Immature natural killer cell (primary cell): ENCODE measurements around the gene DDHD1. TPM values are rescaled to one million over a fixed set of nuclear protein-coding genes. Genes with fewer than 3 reads are reported as not detected.
A peak's percentile ranks its signal among the peaks of the same experiment; 100 is the strongest.
"Not testable (repeated sequence)": the region's sequence is repeated elsewhere in the genome, so short reads cannot be mapped to it uniquely, and the experiment has no call there.

ENCODE experiments used
- DNase-seq, 3 donors: peaks; one replicate each; pipeline ENCODE4 v3.0.0; 2022; ENCODE audit warnings: mixed read lengths in 1 of 3
- H3K27ac Mint-ChIP-seq, 6 donors: one replicate each; pipeline ENCODE4 v1.8.0; 2020; ENCODE audit warnings: mixed read lengths in 6 of 6, mild to moderate bottlenecking in 5 of 6, inconsistent platforms in 4 of 6, moderate library complexity in 3 of 6
- H3K27me3 Mint-ChIP-seq, 3 donors: one replicate each; pipeline ENCODE4 v1.8.0; 2020 to 2021; ENCODE audit warnings: low read depth in 3 of 3, mild to moderate bottlenecking in 3 of 3, mixed read lengths in 3 of 3, moderate library complexity in 3 of 3, inconsistent platforms in 1 of 3
- H3K36me3 Mint-ChIP-seq, 3 donors: one replicate each; pipeline ENCODE4 v1.8.0; 2020; ENCODE audit warnings: mixed read lengths in 3 of 3, inconsistent platforms in 2 of 3, mild to moderate bottlenecking in 2 of 3
- H3K4me1 Mint-ChIP-seq, 2 donors: one replicate each; pipeline ENCODE4 v1.8.0; 2020; ENCODE audit warnings: inconsistent platforms in 2 of 2, mild to moderate bottlenecking in 2 of 2, mixed read lengths in 2 of 2, moderate library complexity in 1 of 2
- H3K4me3 Mint-ChIP-seq, 5 donors: one replicate each; pipeline ENCODE4 v1.8.0; 2020; ENCODE audit warnings: mild to moderate bottlenecking in 5 of 5, mixed read lengths in 5 of 5, inconsistent platforms in 3 of 5, moderate library complexity in 3 of 5
- H3K9me3 Mint-ChIP-seq, 6 donors: one replicate each; pipeline ENCODE4 v1.8.0; 2020; ENCODE audit warnings: mild to moderate bottlenecking in 6 of 6, mixed read lengths in 6 of 6, inconsistent platforms in 4 of 6, moderate library complexity in 3 of 6
- polyA plus RNA-seq, 3 donors: library from polyadenylated mRNA; unstranded; fragments of 300-500 nt; fragmentation: Illumina TruSeq; gene quantifications; one replicate each; pipeline ENCODE4 v1.2.3, GENCODE V29; 2021

DDHD1 gene
- polyA plus RNA-seq, 3 donors from 2014 or later: 4.3 to 10.2 (median 4.5) TPM

DNA sequence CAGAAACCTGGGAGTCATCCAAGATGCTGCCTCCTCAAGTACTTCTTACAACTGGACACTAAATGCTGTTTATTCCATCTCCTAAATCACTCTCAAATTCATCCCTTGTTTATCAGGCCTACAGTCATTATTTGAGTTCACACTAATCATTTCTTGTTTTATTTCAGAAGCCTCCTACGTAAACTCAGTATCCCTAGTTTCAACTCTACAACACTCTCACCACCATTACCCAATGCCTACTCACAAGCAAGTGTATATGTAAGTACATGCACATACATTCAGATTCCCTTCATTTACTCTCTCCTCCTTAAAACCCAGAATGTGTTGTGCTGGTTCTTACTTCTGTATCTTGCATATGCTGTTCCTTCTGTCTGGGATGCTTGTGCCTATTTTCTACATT, 43.0 kb downstream of the DDHD1 start:
- no peak for DNase-seq
- Mint-ChIP-seq H3K36me3 (no peaks in the 10 kb centered on the region), H3K4me1 (peaks cover 27% of the 10 kb centered on the region in 2 donors), H3K27me3 (no peaks in the 10 kb centered on the region), H3K4me3 (no peak overlapping the region), H3K9me3 (peaks cover 0 to 3% (median 0%) of the 10 kb centered on the region in 6 donors), H3K27ac (no peak overlapping the region)

DNA sequence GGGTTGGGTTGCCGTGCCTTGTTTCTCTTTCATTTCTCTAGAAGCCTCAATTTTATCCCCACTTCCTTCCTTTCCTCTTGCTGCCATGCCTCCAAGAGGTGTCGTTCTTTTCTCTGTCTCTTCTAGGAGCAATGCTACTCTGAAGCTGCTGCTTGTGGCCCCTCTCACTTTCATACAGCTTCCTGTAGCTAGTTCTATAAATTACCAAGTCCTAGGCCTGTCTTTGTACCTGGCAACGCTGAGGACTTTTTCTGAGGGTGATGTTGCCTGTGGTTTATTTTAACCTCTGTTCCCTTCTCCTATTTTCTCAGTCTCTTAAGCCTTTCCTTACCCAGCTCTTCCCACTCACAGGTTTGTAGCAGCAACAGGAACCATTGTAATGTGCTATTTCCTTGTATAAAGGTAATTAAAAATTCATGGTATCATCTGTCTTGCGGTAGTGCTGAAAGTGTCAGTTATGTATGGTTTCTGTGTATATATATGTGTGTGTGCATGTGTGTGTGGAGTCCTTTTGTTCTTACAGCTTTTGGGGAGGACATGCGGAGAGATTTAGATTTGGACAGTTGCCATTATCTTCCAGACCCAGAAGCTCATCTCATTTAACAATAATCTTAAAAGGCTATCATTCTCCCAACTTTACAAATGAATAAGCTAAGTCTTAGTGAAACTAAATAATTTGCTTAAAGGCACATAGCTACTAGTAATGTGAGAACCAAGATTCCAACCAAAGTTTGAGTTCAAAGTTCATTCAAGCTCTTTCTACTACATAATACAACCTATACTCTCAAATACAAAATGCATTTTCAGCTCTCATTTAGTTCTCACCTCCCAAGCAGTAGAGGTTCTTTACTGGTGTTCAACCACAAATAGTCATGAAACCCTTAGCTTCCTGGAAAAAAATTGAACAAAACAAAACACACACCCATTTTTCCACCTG, 43.8 kb downstream of the DDHD1 start:
- Mint-ChIP-seq H3K27ac (no peak overlapping the region), H3K36me3 (no peaks in the 10 kb centered on the region), H3K9me3 (no peaks in the 10 kb centered on the region), H3K27me3 (no peaks in the 10 kb centered on the region), H3K4me1 (peaks cover 20 to 22% of the 10 kb centered on the region in 2 donors), H3K4me3 (no peak overlapping the region)
- peak; percentile 58 to 64 (median 62) for DNase-seq

GRCh38 chr14:53108292-53109104, 44.6 kb downstream of the DDHD1 start:
- H3K4me3 Mint-ChIP-seq: no peak overlapping the region
- peaks cover 3% of the 10 kb centered on the region in 3 donors for H3K36me3 Mint-ChIP-seq
- no peaks in the 10 kb centered on the region for H3K27me3 Mint-ChIP-seq
- H3K27ac Mint-ChIP-seq: no peak overlapping the region
- no peaks in the 10 kb centered on the region for H3K9me3 Mint-ChIP-seq
- peaks cover 15 to 16% of the 10 kb centered on the region in 2 donors for H3K4me1 Mint-ChIP-seq
- peak in 1 of 3 donors; percentile 18 for DNase-seq

GRCh38 chr14:53106768-53107167, 46.4 kb downstream of the DDHD1 start:
- DNase-seq: no peak
- Mint-ChIP-seq H3K36me3 (peaks cover 12 to 15% (median 14%) of the 10 kb centered on the region in 3 donors), H3K27ac (peak overlapping the region in 2 of 6 donors; percentile 26 to 67), H3K4me3 (no peak overlapping the region), H3K27me3 (no peaks in the 10 kb centered on the region), H3K9me3 (no peaks in the 10 kb centered on the region), H3K4me1 (peaks cover 13 to 16% of the 10 kb centered on the region in 2 donors)

DNA sequence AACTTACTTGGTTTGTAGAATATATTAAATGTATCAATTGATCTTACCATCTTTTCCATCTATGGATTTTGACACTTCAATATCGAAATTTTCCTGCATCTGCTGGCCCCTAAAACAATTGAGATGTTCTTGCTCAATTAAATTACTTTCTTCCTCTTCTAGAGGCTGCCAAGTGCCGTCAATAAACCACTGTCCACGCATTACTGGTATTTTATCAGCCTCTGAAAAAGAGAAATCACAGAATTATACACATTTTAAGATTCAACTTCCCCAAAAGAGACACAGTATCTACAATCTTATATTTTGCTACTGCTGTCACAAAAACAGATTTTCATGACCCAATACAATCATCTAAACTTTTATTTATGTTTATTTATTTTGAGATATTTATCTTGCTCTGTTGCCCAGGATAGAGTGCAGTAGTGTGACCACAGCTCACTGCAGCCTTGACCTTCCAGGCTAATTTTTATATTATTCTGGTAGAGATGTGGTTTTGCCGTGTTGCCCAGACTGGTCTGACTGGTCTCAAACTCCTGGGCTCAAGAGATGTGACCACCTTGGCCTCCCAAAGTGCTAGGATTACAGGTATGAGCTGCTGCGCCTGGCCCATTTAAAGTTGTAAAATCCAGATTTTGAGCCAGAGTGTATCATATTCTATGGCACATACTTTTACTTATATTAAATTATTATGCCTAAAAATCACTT, 49.3 kb downstream of the DDHD1 start:
- no peaks in the 10 kb centered on the region for H3K9me3 Mint-ChIP-seq
- peaks cover 15 to 19% (median 17%) of the 10 kb centered on the region in 3 donors for H3K36me3 Mint-ChIP-seq
- no peak overlapping the region for H3K4me3 Mint-ChIP-seq
- H3K27ac Mint-ChIP-seq: no peak overlapping the region
- peaks cover 9 to 11% of the 10 kb centered on the region in 2 donors for H3K4me1 Mint-ChIP-seq
- H3K27me3 Mint-ChIP-seq: no peaks in the 10 kb centered on the region
- no peak for DNase-seq

DNA sequence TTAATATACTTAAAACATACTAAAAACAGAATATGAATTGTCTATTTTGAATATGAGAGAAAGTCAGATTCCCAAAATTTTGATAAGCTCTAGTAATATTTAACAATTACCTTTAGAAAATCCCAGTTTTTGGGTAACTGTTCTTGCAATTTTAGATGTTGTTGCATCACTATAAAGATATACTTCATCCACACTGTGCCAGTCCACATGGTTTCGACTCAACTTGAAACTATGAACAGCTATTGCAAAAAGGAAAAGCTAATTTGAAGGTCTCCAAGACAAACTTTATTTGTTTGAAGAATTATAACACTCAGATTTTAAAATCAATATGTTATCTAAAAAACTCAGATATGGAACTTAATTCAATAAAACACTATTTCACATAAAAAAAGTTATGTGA, 59.9 kb downstream of the DDHD1 start:
- Mint-ChIP-seq H3K9me3 (no peaks in the 10 kb centered on the region), H3K4me1 (peaks cover 0 to 11% of the 10 kb centered on the region in 2 donors), H3K36me3 (peaks cover 13 to 40% (median 34%) of the 10 kb centered on the region in 3 donors), H3K27ac (no peak overlapping the region), H3K4me3 (no peak overlapping the region), H3K27me3 (no peaks in the 10 kb centered on the region)
- DNase-seq: no peak

DNA sequence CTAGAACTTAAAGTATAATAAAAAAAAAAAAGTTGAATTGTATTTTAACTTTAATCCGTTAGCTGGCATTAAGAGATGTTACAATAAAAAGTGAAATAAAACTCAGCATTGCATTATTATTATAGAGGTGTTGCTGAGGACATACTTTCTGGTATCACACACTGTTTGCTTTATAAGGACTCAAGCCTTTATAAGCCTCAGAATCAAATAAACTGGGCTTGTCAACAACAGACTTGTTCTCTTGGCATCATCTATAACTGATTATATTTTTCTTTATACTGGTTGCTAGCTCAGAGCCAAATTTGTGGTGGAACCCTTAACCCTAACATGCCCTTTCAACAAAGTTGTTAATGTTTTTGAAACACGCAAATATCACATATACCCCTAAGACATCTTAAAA, 62.3 kb downstream of the DDHD1 start:
- H3K36me3 Mint-ChIP-seq: peaks cover 23 to 50% (median 43%) of the 10 kb centered on the region in 3 donors
- no peaks in the 10 kb centered on the region for H3K27me3 Mint-ChIP-seq
- DNase-seq: no peak
- H3K4me1 Mint-ChIP-seq: peaks cover 9 to 27% of the 10 kb centered on the region in 2 donors
- H3K27ac Mint-ChIP-seq: no peak overlapping the region
- H3K9me3 Mint-ChIP-seq: no peaks in the 10 kb centered on the region
- H3K4me3 Mint-ChIP-seq: no peak overlapping the region

DNA sequence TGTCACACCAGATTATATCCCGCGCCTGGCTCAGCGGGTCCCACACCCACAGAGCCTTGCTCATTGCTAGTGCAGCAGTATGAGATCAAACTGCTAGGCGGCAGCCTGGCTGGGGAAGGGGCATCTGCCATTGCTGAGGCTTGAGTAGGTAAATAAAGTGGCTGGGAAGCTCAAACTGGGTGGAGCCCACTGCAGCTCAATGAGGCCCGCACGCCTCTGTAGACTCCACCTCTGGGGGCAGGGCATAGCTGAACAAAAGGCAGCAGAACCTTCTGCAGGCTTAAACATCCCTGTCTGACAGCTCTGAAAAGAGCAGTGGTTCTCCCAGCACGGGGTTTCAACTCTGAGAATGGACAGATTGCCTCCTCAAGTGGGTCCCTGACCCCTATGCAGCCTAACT, 68.2 kb downstream of the DDHD1 start:
- not testable (repeated sequence) for H3K27ac Mint-ChIP-seq, H3K27me3 Mint-ChIP-seq, DNase-seq, H3K4me3 Mint-ChIP-seq, H3K9me3 Mint-ChIP-seq
- H3K36me3 Mint-ChIP-seq: peaks cover 27 to 57% (median 30%) of the 10 kb centered on the region in 3 donors
- H3K4me1 Mint-ChIP-seq: peaks cover 12 to 32% of the 10 kb centered on the region in 2 donors

DNA sequence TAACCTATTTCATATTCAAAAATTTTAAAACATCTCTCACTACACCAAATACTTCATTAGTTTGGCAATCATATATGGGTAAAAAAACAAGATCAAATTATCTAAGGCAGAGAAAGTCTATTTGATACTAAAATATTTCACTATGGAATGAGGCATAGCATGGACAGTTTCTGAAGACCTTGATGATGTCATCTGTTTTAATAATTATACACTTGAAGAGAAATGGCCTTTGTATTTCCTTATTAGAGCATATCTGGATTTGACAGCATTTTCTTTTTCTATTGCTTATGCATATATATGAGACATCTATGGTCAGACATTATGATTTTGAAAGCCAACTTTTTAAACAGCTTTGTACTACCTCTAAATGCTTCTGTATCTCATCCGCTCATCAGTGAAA, 88.6 kb downstream of the DDHD1 start:
- no peak for DNase-seq
- Mint-ChIP-seq H3K27ac (peak overlapping the region in 1 of 6 donors; percentile 24), H3K9me3 (no peaks in the 10 kb centered on the region), H3K36me3 (peaks cover 0 to 16% (median 8%) of the 10 kb centered on the region in 3 donors), H3K27me3 (no peaks in the 10 kb centered on the region), H3K4me1 (peaks cover 2 to 8% of the 10 kb centered on the region in 2 donors), H3K4me3 (no peak overlapping the region)

- DNase-seq: no peak
- H3K27ac Mint-ChIP-seq: no peak overlapping the region
Measured at GRCh38 chr14:53062856-53063255, 90.3 kb downstream of the DDHD1 start.

DNA sequence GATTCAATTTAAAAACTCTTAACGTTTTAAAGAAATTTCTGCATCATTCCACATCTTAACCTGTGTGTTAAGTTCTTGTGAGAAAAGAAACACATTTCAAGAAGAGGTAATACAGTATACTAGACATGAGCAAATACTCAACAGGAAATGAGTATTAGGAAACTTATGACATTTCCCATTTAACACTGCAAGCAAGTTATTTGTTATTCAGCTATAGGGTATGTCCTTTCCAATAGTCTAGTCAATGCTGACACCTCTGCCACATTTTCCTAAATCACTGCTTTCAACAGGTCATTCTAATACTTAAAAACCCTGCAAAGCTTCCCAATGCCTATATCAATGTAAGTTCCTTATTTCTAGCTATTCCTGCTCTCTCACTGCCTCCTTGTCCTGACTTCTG, 93.1 kb downstream of the DDHD1 start:
- peaks cover 2 to 8% of the 10 kb centered on the region in 2 donors for H3K4me1 Mint-ChIP-seq
- no peaks in the 10 kb centered on the region for H3K27me3 Mint-ChIP-seq
- peaks cover 3 to 23% (median 12%) of the 10 kb centered on the region in 3 donors for H3K36me3 Mint-ChIP-seq
- H3K27ac Mint-ChIP-seq: no peak overlapping the region
- no peak overlapping the region for H3K4me3 Mint-ChIP-seq
- no peaks in the 10 kb centered on the region for H3K9me3 Mint-ChIP-seq
- no peak for DNase-seq

More at GRCh38 chr14:53062856-53063255, 90.3 kb downstream of the DDHD1 start:
- peaks cover 3 to 19% (median 12%) of the 10 kb centered on the region in 3 donors for H3K36me3 Mint-ChIP-seq
- H3K4me3 Mint-ChIP-seq: no peak overlapping the region
- peaks cover 2 to 8% of the 10 kb centered on the region in 2 donors for H3K4me1 Mint-ChIP-seq
- no peaks in the 10 kb centered on the region for H3K27me3 Mint-ChIP-seq
- H3K9me3 Mint-ChIP-seq: no peaks in the 10 kb centered on the region

- H3K4me1 Mint-ChIP-seq: no peaks in the 10 kb centered on the region
Measured at GRCh38 chr14:53055003-53055402, 98.1 kb downstream of the DDHD1 start.

DNA sequence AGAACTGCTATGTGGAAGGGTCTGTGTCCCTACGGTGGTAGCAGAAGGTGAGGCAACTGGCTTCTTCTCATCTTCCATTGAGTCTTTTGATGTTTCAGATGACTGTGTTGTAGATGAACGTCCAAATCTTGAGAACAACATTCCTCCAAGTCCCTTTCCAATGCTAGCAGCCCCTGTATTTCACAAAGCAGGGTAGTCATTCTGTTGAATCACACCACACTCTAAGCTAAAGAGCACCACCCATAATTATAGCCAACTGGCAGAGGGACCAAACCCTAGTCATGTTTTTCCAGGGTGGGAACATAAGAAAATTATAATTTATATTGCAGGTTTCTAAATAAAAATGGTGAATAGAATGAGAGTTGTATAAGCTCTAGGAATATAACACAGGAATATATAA, 98.7 kb downstream of the DDHD1 start:
- Mint-ChIP-seq H3K27ac (no peak overlapping the region), H3K36me3 (peaks cover 7 to 20% (median 10%) of the 10 kb centered on the region in 3 donors), H3K27me3 (no peaks in the 10 kb centered on the region), H3K4me1 (no peaks in the 10 kb centered on the region), H3K4me3 (no peak overlapping the region), H3K9me3 (no peaks in the 10 kb centered on the region)
- no peak for DNase-seq

More at GRCh38 chr14:53055003-53055402, 98.1 kb downstream of the DDHD1 start:
- Mint-ChIP-seq H3K36me3 (peaks cover 6 to 16% (median 7%) of the 10 kb centered on the region in 3 donors), H3K27ac (no peak overlapping the region), H3K27me3 (no peaks in the 10 kb centered on the region), H3K4me3 (no peak overlapping the region), H3K9me3 (no peaks in the 10 kb centered on the region)
- DNase-seq: peak; percentile 14 to 29 (median 27)
